Motor neuron (in vitro differentiated cells): ENCODE measurements around the gene LRIG3. TPM values are rescaled to one million over a fixed set of nuclear protein-coding genes. Genes with fewer than 3 reads are reported as not detected.
A peak's percentile ranks its signal among the peaks of the same experiment; 100 is the strongest.
"Not testable (repeated sequence)": the region's sequence is repeated elsewhere in the genome, so short reads cannot be mapped to it uniquely, and the experiment has no call there.

ENCODE experiments used
- ATAC-seq, 8 experiments: fragments of 200-7000 bp; cut with Tn5 transposase; replicated peaks in 6 of 8; 2 replicates each; pipeline ENCODE4 v1.8.0; 2021; ENCODE audit warnings: mild to moderate bottlenecking in 8 of 8, moderate library complexity in 8 of 8
- H3K27ac ChIP-seq, 2 donors: fragments of 250-450 bp; sonication (Bioruptor Pico); 2 replicates each; pipeline ENCODE4 v1.9.0; 2021; ENCODE audit warnings: antibody characterized with exemption in 2 of 2, mild to moderate bottlenecking in 2 of 2, moderate library complexity in 1 of 2
- H3K4me1 ChIP-seq, 2 donors: fragments of 250-450 bp; sonication (Bioruptor Pico); replicated peaks in 1 of 2; 2 replicates each; pipeline ENCODE4 v1.6.1; 2021; ENCODE audit warnings: antibody characterized with exemption in 2 of 2, mild to moderate bottlenecking in 2 of 2, moderate library complexity in 1 of 2
- H3K4me3 ChIP-seq, 5 donors: fragments of 250-450 bp; sonication (Bioruptor Pico); 2 replicates each; pipeline ENCODE4 v1.9.0; 2021; ENCODE audit warnings: antibody characterized with exemption in 5 of 5, mild to moderate bottlenecking in 5 of 5, moderate library complexity in 4 of 5
- WGBS, 10 experiments: fragments of 450-650 bp; shearing (Covaris generic); methylation state at CpG; one replicate each; pipeline ENCODE4 v1.0.0; 2022; 5-methylcytosine and 5-hydroxymethylcytosine counted together
- in situ Hi-C, 9 experiments: fragments of 400-800 bp; cut with MboI; loops; one replicate each; pipeline ENCODE4 v1.15.0; 2021; ENCODE audit warnings: low sequenced_read_pairs in 9 of 9, low pct_unique_long_range_greater_than_20kb in 2 of 9; ENCODE audit not compliant: unreplicated experiment in 9 of 9
- total RNA-seq, 8 experiments: library from RNA; unstranded; fragments of 300-600 nt; gene quantifications; 2 replicates each; pipeline versions ENCODE4 v1.2.3 to v1.2.4, GENCODE V29; 2022

LRIG3 gene
- total RNA-seq, 8 experiments from 2014 or later, result 3.2 to 150 (median 14.8) TPM

DNA sequence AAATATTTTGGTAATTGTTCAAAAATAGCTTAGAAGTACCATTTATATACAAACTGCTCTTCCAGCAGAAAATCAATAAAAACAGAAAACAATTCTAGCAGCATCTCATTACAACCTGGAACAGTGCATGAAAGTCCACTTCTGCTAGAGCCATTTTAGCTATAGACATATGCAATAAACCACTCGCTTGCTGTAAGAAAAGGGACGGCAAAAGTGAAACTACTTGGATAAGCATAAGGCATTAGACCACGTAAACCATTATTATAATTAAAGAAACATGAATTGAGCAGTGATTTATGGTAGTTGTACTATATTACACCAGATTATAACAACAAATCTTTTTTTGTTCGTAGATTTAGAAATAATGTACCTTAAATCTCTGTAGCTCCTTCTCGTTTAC lies 48.7 kb downstream of the LRIG3 start:
- H3K4me1 ChIP-seq, result no peaks in the 10 kb centered on the region
- no peak overlapping the region for H3K27ac ChIP-seq
- ATAC-seq, result peak in 3 of 8 experiments; percentile 29 to 60 (median 31)
- in situ Hi-C loops, result no loop called here
- WGBS, 10 experiments, result 0 to 98% (median 90%) methylated on average over 3 to 5 of the region's 5 CpGs
- no peak overlapping the region for H3K4me3 ChIP-seq

DNA sequence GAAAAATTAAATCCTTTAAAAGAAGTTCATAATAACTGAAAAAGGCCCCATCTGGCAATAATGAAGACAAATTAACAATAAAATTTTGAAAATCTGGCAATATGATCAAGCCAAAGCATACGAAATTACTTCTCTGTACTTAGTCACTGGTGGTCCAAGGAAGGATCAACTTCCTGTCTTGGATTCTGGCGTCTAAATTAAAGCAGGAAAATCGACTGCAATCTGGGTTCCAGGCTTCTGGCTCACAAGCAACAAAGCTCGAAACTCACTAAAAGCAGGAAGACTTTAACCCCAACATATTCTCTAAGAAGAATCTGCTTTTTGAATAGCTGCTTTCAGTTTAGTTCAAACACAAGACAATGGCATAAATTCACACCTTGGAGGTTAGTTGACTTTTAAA lies 49.7 kb downstream of the LRIG3 start:
- Histone ChIP-seq H3K4me1 (no peaks in the 10 kb centered on the region), H3K4me3 (no peak overlapping the region), H3K27ac (no peak overlapping the region)
- in situ Hi-C loops, result no loop called here
- no peak for ATAC-seq
- WGBS, 10 experiments, result 14 to 98% (median 87%) methylated on average over 1 to 4 of the region's 4 CpGs

DNA sequence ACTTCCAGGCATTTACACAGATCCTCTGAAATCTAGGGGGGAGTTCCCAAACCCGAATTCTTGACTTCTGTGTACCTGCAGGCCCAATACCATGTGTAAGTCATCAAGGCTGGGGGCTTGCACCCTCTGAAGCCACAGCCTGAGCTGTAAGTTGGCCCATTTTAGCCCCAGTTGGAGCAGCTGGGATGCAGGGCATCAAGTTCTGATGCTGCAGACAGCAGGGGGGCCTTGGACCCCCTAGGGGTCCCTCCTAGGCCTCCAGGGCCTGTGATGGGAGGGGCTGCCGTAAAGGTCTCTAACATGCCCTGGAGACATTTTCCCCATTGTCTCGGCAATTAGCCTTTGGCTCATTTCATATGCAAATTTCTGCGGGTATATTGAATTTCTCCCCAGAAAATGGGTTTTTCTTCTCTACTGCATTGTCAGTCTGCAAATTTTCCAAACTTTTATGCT lies 59.5 kb downstream of the LRIG3 start:
- H3K27ac ChIP-seq, result no peak overlapping the region
- WGBS, 10 experiments, result 6 to 83% (median 44%) methylated on average over 1 to 4 of the region's 4 CpGs; no CpG with 5 or more reads in 4 of the 10 experiments
- peak in 2 of 8 experiments; percentile 17 to 42 for ATAC-seq
- in situ Hi-C loops, result no loop called here
- no peak overlapping the region for H3K4me3 ChIP-seq
- no peaks in the 10 kb centered on the region for H3K4me1 ChIP-seq

DNA sequence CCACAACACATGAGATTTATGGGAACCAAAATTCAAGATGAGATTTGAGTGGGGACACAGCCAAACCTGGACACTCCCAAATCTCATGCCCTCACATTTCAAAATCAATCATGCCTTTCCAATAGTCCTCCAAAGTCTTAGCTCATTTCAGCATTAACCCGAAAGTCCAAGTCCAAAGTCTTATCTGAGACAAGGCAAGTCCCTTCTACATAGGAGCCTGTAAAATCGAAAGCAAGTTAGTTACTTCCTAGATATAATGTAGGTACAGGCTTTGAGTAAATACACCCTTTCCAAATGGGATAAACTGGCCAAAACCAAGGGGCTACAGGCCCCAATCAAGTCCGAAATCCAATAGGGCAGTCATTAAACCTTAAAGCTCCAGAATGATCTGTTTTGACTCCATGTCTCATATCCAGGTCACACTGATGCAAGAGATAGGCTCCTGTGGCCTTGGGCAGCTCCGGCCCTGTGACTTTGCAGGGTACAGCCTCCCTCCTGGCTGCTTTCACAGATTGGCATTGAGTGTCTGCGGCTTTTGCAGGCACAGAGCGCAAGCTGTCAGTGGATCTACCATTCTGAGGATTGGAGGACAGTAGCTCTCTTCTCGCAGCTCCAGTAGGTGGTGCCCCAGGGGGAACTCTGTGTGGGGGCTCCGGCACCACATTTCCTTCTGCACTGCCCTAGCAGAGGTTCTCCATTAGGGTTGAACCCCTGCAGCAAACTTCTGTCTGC lies 60.1 kb downstream of the LRIG3 start:
- ATAC-seq, result peak in 2 of 8 experiments; percentile 24 to 54
- in situ Hi-C loops, result no loop called here
- Histone ChIP-seq H3K4me1 (no peaks in the 10 kb centered on the region), H3K4me3 (no peak overlapping the region), H3K27ac (no peak overlapping the region)
- 80 to 100% (median 93%) methylated on average over 1 to 5 of the region's 8 CpGs; no CpG with 5 or more reads in 1 of the 10 experiments for WGBS, 10 experiments

DNA sequence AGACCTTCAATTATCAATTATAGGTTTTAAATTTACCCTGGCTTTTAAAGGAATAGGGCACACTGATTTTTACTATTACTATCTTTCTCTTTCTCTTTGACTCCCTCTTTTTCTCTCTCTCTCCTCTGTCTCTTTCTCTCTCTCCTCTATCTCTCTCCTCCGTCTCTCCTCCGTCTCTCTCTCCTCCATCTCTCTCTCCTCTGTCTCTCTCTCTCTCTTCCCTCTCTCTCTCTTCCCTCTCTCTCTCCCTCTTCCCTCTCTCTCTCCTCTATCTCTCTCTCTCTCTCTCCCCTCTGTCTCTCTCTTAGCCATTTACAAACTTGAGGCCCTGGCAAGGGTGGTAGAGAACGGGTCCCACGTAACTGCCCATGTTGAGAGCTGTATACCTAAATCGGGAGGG lies 62.3 kb downstream of the LRIG3 start:
- no peak for ATAC-seq
- Histone ChIP-seq H3K27ac (no peak overlapping the region), H3K4me3 (no peak overlapping the region), H3K4me1 (no peaks in the 10 kb centered on the region)
- in situ Hi-C loops, result no loop called here
- WGBS, 10 experiments, result 80 to 100% (median 100%) methylated on average over 1 to 4 of the region's 5 CpGs; no CpG with 5 or more reads in 3 of the 10 experiments

DNA sequence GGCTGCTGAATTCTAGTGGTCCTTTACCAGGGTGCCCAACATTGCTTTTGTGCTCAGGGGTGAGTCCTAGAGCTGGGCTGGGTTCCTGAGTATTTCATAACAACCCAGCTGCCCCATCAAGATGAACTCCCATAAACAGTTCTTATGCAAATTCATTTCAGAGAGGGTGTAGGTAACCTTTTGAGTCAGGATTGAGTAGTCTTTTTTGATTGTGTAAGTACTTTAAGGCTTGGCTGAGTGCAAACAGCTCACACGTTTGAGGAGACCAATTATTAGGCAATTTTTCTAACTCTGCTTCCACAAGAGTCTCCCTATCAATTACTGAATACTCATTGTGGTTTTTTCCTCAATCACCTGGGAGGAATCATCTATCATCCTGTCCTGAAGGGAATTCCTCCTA lies 63.1 kb downstream of the LRIG3 start:
- H3K4me3 ChIP-seq, ATAC-seq, H3K4me1 ChIP-seq, H3K27ac ChIP-seq, in situ Hi-C loops: not testable (repeated sequence)
- WGBS, 10 experiments, result 0 to 25% (median 8%) methylated on average over 1 of the region's 1 CpG; no CpG with 5 or more reads in 4 of the 10 experiments

DNA sequence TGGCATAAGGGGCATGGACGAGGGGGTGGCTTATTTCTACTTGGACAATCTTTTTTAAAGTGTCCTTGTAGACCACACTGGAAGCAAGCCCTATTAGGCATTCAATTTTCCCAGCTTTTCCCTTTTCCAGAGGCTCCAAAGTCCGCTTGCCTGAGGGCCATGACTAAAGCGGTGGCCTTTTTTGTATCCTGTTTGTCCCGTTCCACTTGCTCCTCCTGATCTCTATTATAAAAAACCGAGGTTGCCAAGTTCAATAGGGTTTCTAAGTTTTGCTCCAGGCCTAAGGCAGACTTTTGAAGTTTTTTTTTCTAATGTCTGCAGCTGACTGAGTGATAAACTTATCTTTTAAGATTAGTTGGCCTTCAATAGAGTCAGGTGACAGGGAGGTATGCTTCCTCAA lies 64.7 kb downstream of the LRIG3 start:
- H3K4me3 ChIP-seq, H3K4me1 ChIP-seq, H3K27ac ChIP-seq, in situ Hi-C loops, ATAC-seq: not testable (repeated sequence)
- WGBS, 10 experiments, result 20 to 92% (median 55%) methylated on average over 1 to 3 of the region's 5 CpGs; no CpG with 5 or more reads in 2 of the 10 experiments

DNA sequence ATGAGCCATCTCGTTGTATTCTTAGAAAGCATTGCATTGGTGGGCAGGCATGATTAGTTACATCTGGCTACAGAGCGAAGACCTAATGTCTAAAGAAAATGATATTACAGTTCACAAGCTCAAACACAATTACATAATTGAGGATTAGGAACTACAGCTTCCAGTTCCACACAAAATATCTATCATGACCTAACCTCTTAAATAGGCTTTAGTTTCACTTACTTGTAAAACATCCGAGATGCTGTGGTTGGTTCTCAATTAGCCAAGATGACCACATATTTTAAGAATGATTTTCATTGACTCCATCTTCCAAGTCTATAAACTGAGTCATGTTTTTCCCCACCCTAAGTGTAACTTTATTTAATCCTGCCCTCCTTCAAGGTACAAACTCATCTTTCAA lies 69.5 kb downstream of the LRIG3 start:
- in situ Hi-C loops, result no loop called here
- no peak overlapping the region for H3K4me3 ChIP-seq
- 0 to 100% (median 79%) methylated on average over 1 to 3 of the region's 3 CpGs for WGBS, 10 experiments

DNA sequence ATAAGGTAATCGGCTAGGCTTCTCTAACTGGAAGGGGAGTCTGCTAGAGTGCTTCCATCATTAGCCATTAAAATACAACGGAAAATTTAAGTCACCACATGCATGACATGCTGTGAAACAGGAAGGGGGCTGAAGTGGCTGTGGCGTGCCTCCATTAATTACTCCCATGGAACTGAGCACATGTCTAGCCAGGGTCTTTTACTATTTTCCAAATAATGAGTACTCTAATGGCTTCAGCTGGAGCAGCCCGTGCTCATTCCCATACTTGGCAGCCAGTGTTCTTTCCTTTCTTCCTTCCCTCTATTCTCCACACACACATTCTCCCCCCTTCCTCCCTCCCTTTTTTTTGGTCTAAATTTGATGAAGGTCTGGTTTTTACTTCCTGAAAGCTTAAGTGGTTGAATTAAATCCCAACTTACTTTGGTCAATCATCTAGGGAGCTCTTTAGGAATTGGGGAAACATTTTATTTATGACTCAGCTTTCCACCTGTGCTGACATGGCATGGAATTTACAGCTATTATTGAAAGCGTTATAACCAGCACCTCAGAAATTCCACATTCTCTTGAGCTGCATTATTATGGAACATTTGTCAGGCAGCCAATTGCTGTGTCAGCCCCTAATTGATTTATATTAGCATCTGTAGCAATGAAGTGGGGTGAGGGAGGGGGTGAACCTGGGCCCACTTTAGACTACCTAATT lies 72.3 kb downstream of the LRIG3 start:
- Histone ChIP-seq H3K27ac (no peak overlapping the region), H3K4me3 (no peak overlapping the region), H3K4me1 (peaks cover 2 to 7% of the 10 kb centered on the region in 2 donors)
- ATAC-seq, result no peak
- in situ Hi-C loops, result no loop called here
- WGBS, 10 experiments, result 0 to 85% (median 42%) methylated on average over 1 to 5 of the region's 5 CpGs; no CpG with 5 or more reads in 2 of the 10 experiments

More for the DNA sequence above, 69.5 kb downstream of the LRIG3 start:
- Histone ChIP-seq H3K27ac (no peak overlapping the region), H3K4me1 (peaks cover 2 to 7% of the 10 kb centered on the region in 2 donors)
- no peak for ATAC-seq

DNA sequence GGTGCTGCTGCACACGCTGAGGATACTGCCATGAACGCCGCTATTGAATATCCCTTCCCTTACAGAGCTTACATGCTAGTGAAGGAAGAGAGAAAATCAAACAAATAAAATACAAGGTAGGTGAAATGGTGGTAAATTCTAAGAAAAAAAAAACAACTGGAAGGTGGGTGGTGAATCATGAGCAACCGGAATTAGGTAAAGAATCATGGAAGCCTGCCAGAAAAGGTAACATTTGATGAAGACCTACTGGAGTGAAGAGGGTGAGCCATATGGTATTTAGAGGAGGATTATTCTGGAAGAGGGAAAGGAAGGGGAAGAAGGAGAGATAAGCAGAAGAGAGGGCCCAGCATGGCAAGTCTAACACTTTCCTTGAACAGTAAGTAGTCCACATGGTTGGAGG lies 76.1 kb downstream of the LRIG3 start:
- Histone ChIP-seq H3K4me1 (peaks cover 2 to 7% of the 10 kb centered on the region in 2 donors), H3K27ac (no peak overlapping the region), H3K4me3 (no peak overlapping the region)
- 83 to 100% (median 94%) methylated on average over 1 to 4 of the region's 4 CpGs for WGBS, 10 experiments
- in situ Hi-C loops, result no loop called here
- ATAC-seq, result no peak

DNA sequence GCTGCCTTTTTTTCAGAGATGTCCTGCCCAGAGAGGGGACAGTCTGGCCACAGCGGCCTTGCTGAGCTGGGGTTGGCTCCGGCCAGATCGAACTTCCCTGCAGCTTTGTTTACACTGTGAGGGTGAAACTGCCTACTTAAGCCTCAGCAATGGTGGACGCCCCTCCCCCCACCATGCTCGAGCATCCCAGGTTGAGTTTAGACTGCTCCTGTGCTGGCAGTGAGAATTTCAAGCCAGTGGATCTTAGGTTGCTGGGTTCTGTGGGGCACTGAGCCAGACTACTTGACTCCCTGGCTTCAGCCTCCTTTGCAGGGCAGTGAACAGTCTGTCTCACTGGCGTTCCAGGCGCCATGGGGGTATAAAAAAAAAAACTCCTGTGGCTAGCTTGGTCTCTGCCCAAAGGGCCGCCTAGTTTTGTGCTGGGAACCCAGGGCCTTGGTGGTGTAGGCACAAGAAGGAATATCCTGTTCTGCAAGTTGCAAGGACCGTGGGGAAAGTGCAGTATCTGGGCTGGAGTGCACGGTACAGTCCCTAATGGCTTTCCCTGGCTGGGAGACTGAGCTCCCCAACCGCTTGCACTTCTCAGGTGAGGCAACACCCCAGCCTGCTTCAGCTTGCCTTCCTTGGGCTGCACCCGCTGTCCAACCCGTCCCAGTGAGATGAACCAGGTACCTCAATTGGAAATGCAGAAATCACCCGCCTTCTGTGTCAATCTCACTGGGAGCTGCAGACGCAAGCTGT lies 79.1 kb downstream of the LRIG3 start:
- in situ Hi-C loops, result no loop called here
- Histone ChIP-seq H3K4me1 (no peaks in the 10 kb centered on the region), H3K27ac (no peak overlapping the region), H3K4me3 (no peak overlapping the region)
- no peak for ATAC-seq
- WGBS, 10 experiments, result 55 to 100% (median 88%) methylated on average over 1 to 10 of the region's 15 CpGs; no CpG with 5 or more reads in 1 of the 10 experiments

DNA sequence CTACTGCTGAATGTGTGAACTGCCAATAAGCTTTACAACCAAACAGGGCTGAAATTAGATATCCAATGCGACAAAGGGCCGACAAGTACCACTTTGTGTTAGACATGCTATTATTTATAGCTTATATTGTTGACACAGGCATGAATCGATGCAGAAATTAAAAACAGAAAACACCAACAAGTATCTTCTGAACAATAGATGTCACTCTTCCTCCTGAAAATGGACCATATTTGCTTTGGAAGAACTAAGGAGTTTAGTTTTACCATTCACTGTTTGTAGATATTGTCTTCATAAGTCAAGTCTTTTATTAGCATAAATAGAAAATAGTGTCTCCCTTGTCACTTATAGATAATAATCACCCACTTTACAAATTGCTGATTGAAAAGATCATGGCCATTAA lies 86.5 kb downstream of the LRIG3 start:
- in situ Hi-C loops, result no loop called here

DNA sequence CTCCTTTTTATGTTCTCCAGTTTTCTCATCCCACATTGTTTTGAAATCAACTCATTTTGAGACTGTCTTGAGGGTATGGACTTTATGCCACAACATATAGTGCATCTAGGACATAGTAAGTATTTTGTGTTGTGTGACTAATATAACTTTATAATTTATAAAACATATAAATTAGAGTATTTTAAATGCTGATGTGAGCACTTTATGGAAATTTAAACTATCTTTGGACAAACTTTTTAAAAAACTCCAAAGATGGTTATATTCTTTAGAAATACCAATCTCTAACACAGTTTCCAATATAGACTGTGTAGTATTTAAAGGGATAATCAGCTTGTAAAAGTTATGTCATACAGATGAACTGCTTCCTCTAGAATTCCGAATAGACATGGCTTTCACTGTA lies 87.4 kb downstream of the LRIG3 start:
- 29 to 100% (median 82%) methylated on average over 1 of the region's 1 CpG; no CpG with 5 or more reads in 2 of the 10 experiments for WGBS, 10 experiments
- Histone ChIP-seq H3K4me1 (no peaks in the 10 kb centered on the region), H3K27ac (no peak overlapping the region), H3K4me3 (no peak overlapping the region)
- no peak for ATAC-seq
- in situ Hi-C loops, result no loop called here

More for the DNA sequence above, 86.5 kb downstream of the LRIG3 start:
- Histone ChIP-seq H3K4me1 (no peaks in the 10 kb centered on the region), H3K4me3 (no peak overlapping the region), H3K27ac (no peak overlapping the region)
- 0 to 100% (median 80%) methylated on average over 2 to 3 of the region's 3 CpGs; no CpG with 5 or more reads in 1 of the 10 experiments for WGBS, 10 experiments
- no peak for ATAC-seq
